GM12891 (cell line): ENCODE data around the gene ATP6V1G1.

ENCODE experiments used
- POLR2A ChIP-seq: IDR thresholded peaks from 2 replicates; pipeline ENCODE4 v1.6.1; 2011; ENCODE audit warnings: low read depth, low read length, control low read depth
- TAF1 ChIP-seq: IDR thresholded peaks from 2 replicates; pipeline ENCODE4 v1.6.1; 2011; ENCODE audit warnings: low read depth, low read length, control low read depth

DNA sequence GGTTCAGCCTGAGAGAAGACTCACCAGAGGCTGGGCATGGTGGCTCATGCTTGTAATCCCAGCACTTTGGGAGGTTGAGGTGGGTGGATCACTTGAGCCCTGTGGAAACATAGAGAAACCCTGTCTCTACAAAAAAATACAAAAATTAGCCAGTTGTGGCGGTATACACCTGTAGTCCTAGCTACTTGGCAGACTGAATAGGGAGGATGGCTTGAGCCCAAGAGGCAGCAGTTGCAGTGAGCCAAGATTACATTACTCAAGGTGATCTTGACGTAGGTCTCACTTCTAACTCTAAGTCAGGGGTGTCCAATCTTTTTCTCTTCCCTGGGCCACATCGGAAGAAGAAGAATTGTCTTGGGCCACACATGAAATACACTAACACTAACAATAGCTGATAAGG lies 16.2 kb upstream of the ATP6V1G1 start:
- TF ChIP-seq POLR2A (no peak), TAF1 (no peak)
